Subcutaneous abdominal adipose tissue (tissue), 5 donors: ENCODE measurements around the gene HSD11B1.
A peak's percentile ranks its signal among the peaks of the same experiment; 100 is the strongest.

ENCODE experiments used
- H3K27ac ChIP-seq: one replicate; pipeline ENCODE4 v1.7.0; 2013; ENCODE audit warnings: low read depth, mild to moderate bottlenecking, inconsistent platforms, low read length, moderate library complexity
- H3K27me3 ChIP-seq, 5 donors: one replicate each; pipeline ENCODE4 v1.7.0; 2013; ENCODE audit warnings: low read length in 5 of 5, inconsistent platforms in 1 of 5; ENCODE audit not compliant: control insufficient read depth in 5 of 5, insufficient read depth in 4 of 5
- H3K36me3 ChIP-seq, 5 donors: one replicate each; pipeline ENCODE4 v1.7.0; 2013; ENCODE audit warnings: low read length in 5 of 5; ENCODE audit not compliant: control insufficient read depth in 5 of 5, insufficient read depth in 5 of 5
- H3K4me1 ChIP-seq, 5 donors: one replicate each; pipeline ENCODE4 v1.7.0; 2013; ENCODE audit warnings: low read length in 5 of 5, mild to moderate bottlenecking in 3 of 5, moderate library complexity in 1 of 5; ENCODE audit not compliant: control insufficient read depth in 5 of 5, insufficient read depth in 5 of 5
- H3K4me3 ChIP-seq, 5 donors: one replicate each; pipeline ENCODE4 v1.7.0; 2013; ENCODE audit warnings: low read length in 5 of 5, low read depth in 1 of 5
- H3K9ac ChIP-seq, 5 donors: one replicate each; pipeline ENCODE4 v1.7.0; 2013; ENCODE audit warnings: low read length in 5 of 5, mild to moderate bottlenecking in 4 of 5, moderate library complexity in 3 of 5
- H3K9me3 ChIP-seq, 5 donors: one replicate each; pipeline ENCODE4 v1.7.0; 2013; ENCODE audit warnings: low read length in 5 of 5; ENCODE audit not compliant: control insufficient read depth in 5 of 5
- donor health status: healthy.
- donor health status: healthy.
- donor health status: healthy.
- donor health status: healthy.
- donor health status: healthy.

Gene HSD11B1

DNA sequence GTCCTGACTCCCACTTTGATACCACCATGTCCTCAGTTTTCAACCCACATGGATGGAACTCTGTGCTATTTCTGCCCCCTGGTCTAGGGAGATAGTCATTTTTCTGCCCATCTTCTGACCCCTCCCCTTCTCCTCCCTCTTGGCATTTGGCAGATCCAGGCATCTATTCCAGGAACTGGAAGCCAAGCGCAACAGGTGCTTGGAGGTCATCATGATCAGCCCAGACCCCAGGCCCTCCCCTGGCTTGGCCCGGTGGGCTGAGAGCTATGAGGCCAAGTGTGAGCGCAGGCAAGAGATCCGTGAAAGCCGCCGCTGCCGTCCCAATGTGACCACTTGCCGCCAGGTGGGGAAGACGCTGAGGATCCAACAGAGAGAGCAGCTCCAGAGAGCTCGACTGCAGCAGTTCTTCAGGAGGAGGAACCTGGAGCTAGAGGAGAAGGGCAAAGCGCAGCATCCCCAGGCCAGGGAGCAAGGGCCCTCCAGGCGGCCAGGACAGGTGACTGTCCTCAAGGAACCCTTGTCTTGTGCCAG lies 55.2 kb downstream of the HSD11B1 start:
- H3K27ac ChIP-seq: no peak overlapping the region
- H3K27me3 ChIP-seq: no peaks in the 10 kb centered on the region
- no peaks in the 10 kb centered on the region for H3K9me3 ChIP-seq
- peaks cover 0 to 18% (median 0%) of the 10 kb centered on the region in 5 donors for H3K4me1 ChIP-seq
- H3K36me3 ChIP-seq: no peaks in the 10 kb centered on the region
- no peak overlapping the region for H3K4me3 ChIP-seq
- H3K9ac ChIP-seq: no peak overlapping the region

GRCh38 chr1:209761011-209761635 lies 56.5 kb downstream of the HSD11B1 start:
- Histone ChIP-seq H3K9ac (no peak overlapping the region), H3K36me3 (no peaks in the 10 kb centered on the region), H3K9me3 (no peaks in the 10 kb centered on the region), H3K4me1 (peaks cover 0 to 11% (median 0%) of the 10 kb centered on the region in 5 donors), H3K4me3 (no peak overlapping the region), H3K27me3 (no peaks in the 10 kb centered on the region), H3K27ac (no peak overlapping the region)

- Histone ChIP-seq H3K9ac (no peak overlapping the region), H3K4me1 (peaks cover 9 to 33% (median 25%) of the 10 kb centered on the region in 5 donors), H3K27me3 (no peaks in the 10 kb centered on the region), H3K27ac (no peak overlapping the region), H3K4me3 (no peak overlapping the region), H3K36me3 (no peaks in the 10 kb centered on the region), H3K9me3 (no peaks in the 10 kb centered on the region)
Observed at GRCh38 chr1:209766051-209766450, 61.4 kb downstream of the HSD11B1 start.

- no peaks in the 10 kb centered on the region for H3K9me3 ChIP-seq
- no peaks in the 10 kb centered on the region for H3K27me3 ChIP-seq
- H3K4me1 ChIP-seq: peaks cover 9 to 37% (median 25%) of the 10 kb centered on the region in 5 donors
- H3K9ac ChIP-seq: no peak overlapping the region
- H3K36me3 ChIP-seq: no peaks in the 10 kb centered on the region
- H3K27ac ChIP-seq: no peak overlapping the region
- H3K4me3 ChIP-seq: no peak overlapping the region
Observed at GRCh38 chr1:209767096-209767495, 62.5 kb downstream of the HSD11B1 start.

DNA sequence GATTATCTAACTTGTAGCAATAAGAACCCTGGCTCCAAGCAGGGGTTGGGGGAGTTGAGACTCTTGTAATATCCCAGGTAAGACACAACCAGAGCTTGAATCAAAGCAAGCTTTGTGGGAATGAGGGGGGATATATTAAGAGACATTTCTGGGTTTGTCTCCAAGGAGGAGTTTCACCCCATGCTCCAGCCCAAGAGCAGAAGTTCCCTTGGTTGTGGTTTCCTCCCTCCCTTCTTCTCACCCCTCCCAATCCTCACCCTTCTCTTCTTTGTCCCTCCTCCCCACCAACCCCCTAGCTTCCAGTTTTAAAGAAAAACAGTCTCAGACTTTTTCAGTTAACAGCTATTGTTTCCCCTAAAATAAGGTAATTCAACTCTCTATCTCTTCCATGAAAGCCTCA lies 63.1 kb downstream of the HSD11B1 start:
- H3K4me1 ChIP-seq: peaks cover 9 to 37% (median 25%) of the 10 kb centered on the region in 5 donors

DNA sequence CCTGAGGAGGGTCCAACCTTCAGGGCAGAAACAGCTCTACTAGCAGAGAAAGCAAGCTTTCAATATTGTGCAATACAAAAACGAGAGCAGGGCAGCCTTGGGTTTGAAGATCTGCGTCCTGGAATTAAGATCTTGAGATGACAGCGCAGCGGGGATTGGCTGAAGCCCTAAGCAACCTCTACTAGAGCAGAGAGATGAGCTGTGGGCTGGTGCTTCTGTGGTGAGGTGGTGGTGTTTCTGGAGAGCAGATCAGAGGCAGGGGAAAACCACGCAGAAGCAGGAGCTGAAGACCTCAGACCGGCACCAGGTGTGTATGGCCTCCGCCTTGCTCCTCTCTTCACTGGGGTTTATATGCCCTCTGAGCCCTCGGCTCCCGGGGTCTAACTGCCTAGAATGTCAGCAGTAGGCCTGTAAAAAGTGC lies 63.7 kb downstream of the HSD11B1 start:
- peak overlapping the region in 2 of 5 donors; percentile 29 to 31 for H3K4me3 ChIP-seq
- peaks cover 9 to 37% (median 25%) of the 10 kb centered on the region in 5 donors for H3K4me1 ChIP-seq
- no peaks in the 10 kb centered on the region for H3K36me3 ChIP-seq
- H3K9ac ChIP-seq: no peak overlapping the region
- no peaks in the 10 kb centered on the region for H3K27me3 ChIP-seq
- peak overlapping the region; percentile 51 for H3K27ac ChIP-seq
- H3K9me3 ChIP-seq: no peaks in the 10 kb centered on the region

More for the DNA sequence above, 63.1 kb downstream of the HSD11B1 start:
- H3K9ac ChIP-seq: no peak overlapping the region
- H3K9me3 ChIP-seq: no peaks in the 10 kb centered on the region
- no peaks in the 10 kb centered on the region for H3K27me3 ChIP-seq
- H3K4me3 ChIP-seq: peak overlapping the region in 1 of 5 donors; percentile 31
- H3K36me3 ChIP-seq: no peaks in the 10 kb centered on the region
- no peak overlapping the region for H3K27ac ChIP-seq

DNA sequence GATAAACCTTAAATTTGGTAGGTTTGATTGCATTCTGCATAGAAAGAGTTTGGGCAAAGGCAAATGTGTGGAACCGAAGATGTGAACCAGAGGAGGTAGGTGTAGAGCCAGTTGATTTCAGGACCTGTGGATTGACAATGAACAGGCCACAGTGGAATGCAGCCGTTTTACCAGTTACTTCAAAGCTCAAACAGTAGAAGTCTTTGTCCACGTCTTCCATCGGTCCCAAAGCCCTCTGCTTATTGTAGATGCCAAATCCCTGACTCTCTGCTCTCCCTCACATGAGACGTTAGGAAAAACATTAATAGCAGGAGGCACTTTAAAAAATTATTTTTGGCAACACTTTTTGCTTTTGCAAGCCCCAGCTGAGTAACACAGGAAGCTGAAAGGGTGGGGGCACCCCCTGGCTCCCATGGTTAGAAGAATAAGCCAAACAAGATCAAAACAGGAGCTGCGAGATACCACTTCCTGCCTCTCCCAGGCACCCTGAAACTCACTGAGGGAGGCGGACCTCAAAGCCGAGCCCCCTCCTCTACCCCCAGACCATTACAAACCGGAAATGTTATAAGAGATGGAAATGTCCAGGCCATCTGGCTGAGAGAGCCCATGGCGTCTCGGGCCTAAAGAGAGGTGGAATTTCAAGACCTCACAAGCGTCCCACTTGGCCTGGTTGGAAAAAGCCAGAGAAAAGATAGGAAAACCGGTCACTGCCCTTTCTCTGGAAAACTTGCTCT lies 64.7 kb downstream of the HSD11B1 start:
- H3K4me3 ChIP-seq: peak overlapping the region in 4 of 5 donors; percentile 9 to 36 (median 32)

GRCh38 chr1:209769971-209770370 lies 65.3 kb downstream of the HSD11B1 start:
- peaks cover 9 to 41% (median 25%) of the 10 kb centered on the region in 5 donors for H3K4me1 ChIP-seq
- peak overlapping the region in 3 of 5 donors; percentile 14 to 44 (median 38) for H3K9ac ChIP-seq
- peak overlapping the region in 3 of 5 donors; percentile 31 to 45 (median 32) for H3K4me3 ChIP-seq
- no peaks in the 10 kb centered on the region for H3K36me3 ChIP-seq
- H3K9me3 ChIP-seq: no peaks in the 10 kb centered on the region
- H3K27me3 ChIP-seq: no peaks in the 10 kb centered on the region
- peak overlapping the region; percentile 63 for H3K27ac ChIP-seq

More for the DNA sequence above, 64.7 kb downstream of the HSD11B1 start:
- Histone ChIP-seq H3K9ac (peak overlapping the region in 3 of 5 donors; percentile 14 to 44 (median 38)), H3K27me3 (no peaks in the 10 kb centered on the region), H3K9me3 (no peaks in the 10 kb centered on the region), H3K4me1 (peaks cover 9 to 37% (median 25%) of the 10 kb centered on the region in 5 donors), H3K27ac (peak overlapping the region; percentile 63), H3K36me3 (no peaks in the 10 kb centered on the region)

DNA sequence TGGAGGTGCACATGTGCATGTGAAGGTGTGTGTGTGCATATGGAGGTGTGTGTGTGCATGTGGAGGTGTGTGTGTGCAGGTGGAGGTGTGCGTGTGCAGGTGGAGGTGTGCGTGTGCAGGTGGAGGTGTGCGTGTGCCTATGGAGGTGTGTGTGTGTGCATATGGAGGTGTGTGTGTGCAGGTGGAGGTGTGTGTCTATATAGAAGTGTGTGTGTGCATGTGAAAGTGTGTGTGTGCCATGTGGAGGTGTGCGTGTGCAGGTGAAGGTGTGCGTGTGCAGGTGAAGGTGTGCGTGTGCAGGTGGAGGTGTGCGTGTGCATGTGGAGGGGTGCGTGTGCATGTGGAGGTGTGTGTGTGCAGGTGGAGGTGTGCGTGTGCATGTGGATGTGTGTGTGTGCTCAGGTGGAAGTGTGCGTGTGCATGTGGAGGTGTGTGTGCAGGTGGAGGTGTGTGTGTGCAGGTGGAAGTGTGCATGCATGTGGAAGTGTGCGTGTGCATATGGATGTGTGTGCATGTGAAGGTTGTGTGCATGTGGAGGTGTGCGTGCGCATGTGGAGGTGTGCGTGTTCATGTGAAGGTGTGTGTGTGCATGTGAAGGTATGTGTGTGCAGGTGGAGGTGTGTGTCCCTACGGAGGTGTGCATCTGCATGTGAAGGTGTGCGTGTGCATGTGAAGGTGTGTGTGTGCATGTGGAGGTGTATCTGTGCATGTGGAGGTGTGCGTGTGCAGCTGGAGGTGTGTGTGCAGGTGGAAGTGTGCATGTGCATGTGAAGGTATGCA lies 66.2 kb downstream of the HSD11B1 start:
- Histone ChIP-seq H3K9ac (no peak overlapping the region), H3K4me3 (peak overlapping the region in 3 of 5 donors; percentile 0 to 45 (median 31)), H3K27ac (no peak overlapping the region), H3K36me3 (no peaks in the 10 kb centered on the region), H3K27me3 (no peaks in the 10 kb centered on the region), H3K4me1 (peaks cover 9 to 48% (median 25%) of the 10 kb centered on the region in 5 donors), H3K9me3 (no peaks in the 10 kb centered on the region)
